Liver (tissue), 3 donors: ENCODE results near the gene EPGN.

Experiments used
- CTCF ChIP-seq: fragments of 150-350 bp; IDR thresholded peaks from 2 replicates; pipeline ENCODE4 v1.5.1; 2017; ENCODE audit warnings: improper control_type of control experiment, low read depth, low read length; ENCODE audit not compliant: missing input control
- EGR1 ChIP-seq, 2 donors: IDR thresholded peaks; 2 replicates each; pipeline ENCODE4 v1.6.1; 2016 to 2018; ENCODE audit warnings: antibody characterized with exemption in 2 of 2, low read depth in 2 of 2
- HNF4A ChIP-seq, 2 donors: conservative IDR thresholded peaks; 2 replicates each; pipeline ENCODE4 v1.6.1; 2016; ENCODE audit warnings: antibody characterized with exemption in 2 of 2, mild to moderate bottlenecking in 2 of 2
- JUND ChIP-seq, 2 donors: IDR thresholded peaks; 2 replicates each; pipeline ENCODE4 v1.6.1; 2016; ENCODE audit warnings: antibody characterized with exemption in 2 of 2
- MAX ChIP-seq: IDR thresholded peaks from 2 replicates; pipeline ENCODE4 v1.6.1; 2016; ENCODE audit warnings: antibody characterized with exemption
- RAD21 ChIP-seq, 2 donors: IDR thresholded peaks; 2 replicates each; pipeline ENCODE4 v1.6.1; 2016; ENCODE audit warnings: antibody characterized with exemption in 2 of 2, mild to moderate bottlenecking in 2 of 2
- REST ChIP-seq: IDR thresholded peaks from 2 replicates; pipeline ENCODE4 v1.6.1; 2016; ENCODE audit warnings: antibody characterized with exemption, mild to moderate bottlenecking
- RXRA ChIP-seq, 2 donors: IDR thresholded peaks; 2 replicates each; pipeline ENCODE4 v1.6.1; 2017 to 2018; ENCODE audit warnings: antibody characterized with exemption in 2 of 2, mild to moderate bottlenecking in 1 of 2
- SP1 ChIP-seq: IDR thresholded peaks from 2 replicates; pipeline ENCODE4 v1.6.1; 2018; ENCODE audit warnings: antibody characterized with exemption, mild to moderate bottlenecking
- donor health status: healthy.
- donor health status: healthy.

GRCh38 chr4:74318276-74318675 lies 10.0 kb downstream of the EPGN start:
- no peak for TF ChIP-seq EGR1 (IDR thresholded peaks at IDR 0.05; ENCODE audit: low read depth in 2 of 2)
- no peak for TF ChIP-seq CTCF
- no peak for TF ChIP-seq SP1
- no peak for TF ChIP-seq RAD21 (IDR thresholded peaks at IDR 0.05)
- TF ChIP-seq MAX = no peak
- no peak for TF ChIP-seq REST
- TF ChIP-seq HNF4A (conservative IDR thresholded peaks at IDR 0.05) = no peak
- no peak for TF ChIP-seq RXRA (IDR thresholded peaks at IDR 0.05)
- no peak for TF ChIP-seq JUND (IDR thresholded peaks at IDR 0.05)
